Heart left ventricle (tissue), 13 donors: ENCODE measurements around the gene PROCA1.

Source experiments
- POLR2A ChIP-seq, 2 donors: fragments of 450-650 bp; IDR thresholded peaks; one replicate each; pipeline ENCODE4 v1.6.1; 2017; ENCODE audit warnings: antibody characterized with exemption in 2 of 2, mild to moderate bottlenecking in 2 of 2, moderate library complexity in 2 of 2
- TF ChIP-seq, protein P1 (sequence below), 12 donors: fragments of 200-600 bp; sonication (generic) in 4 of 12; IDR thresholded peaks; one replicate each; pipeline versions ENCODE4 v1.5.0 to v1.8.0; 2018 to 2022; ENCODE audit warnings: antibody characterized with exemption in 12 of 12, mild to moderate bottlenecking in 5 of 12
- donor health status: ischemic (EF 13 %, LVEDD 7.1; RV severe dilation, severe dysfunction).
- donor health status: DM: no; HTN: yes; CAD: no.
- donor health status: DM: no; HTN: no; CAD: no.
- donor health status: ischemic (EF 25% LVEDD 6.9; RV normal size, moderate dysfunction).
- donor health status: ischemic (EF 25% LVEDD 5.7; RV mildly dilated, moderate dysfunction).
- donor health status: ischemic (EF 35%, LVEDD 5.7; RV mildly dilated, moderate dysfunction).
- donor health status: nonischemic (EF 11% LVEDD 7.7; RV severe dilation, severe dysfunction).
- donor health status: DM: yes; HTN: yes; CAD: no.
- donor health status: PGD.
- donor health status: ischemic (EF 29% LVEDD 5.4; RV normal size, mild dysfunction).
- donor health status: nonischemic (EF 23%, LVEDD 6.1; RV moderate dilation, normal function).

DNA sequence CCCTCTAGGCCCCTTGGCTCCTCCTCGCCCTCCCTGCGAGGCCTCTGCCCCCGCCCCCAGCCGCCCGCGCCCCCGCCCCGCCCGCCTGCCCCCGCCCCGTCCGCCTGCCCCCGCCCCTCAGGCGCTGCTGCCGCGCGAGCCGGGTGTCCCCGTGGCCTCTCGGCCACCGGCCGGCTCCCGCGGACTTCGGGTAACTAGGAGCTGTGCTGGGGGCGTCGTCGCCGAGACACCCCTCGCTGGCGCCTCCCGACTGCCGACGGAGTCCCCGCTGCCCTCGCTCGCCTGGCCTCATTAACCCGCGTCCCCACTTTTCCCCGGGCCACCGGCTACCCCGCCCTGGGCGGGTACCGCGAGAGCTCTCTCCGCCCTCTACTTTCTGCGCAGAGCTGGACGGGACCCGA, 14.5 kb upstream of the PROCA1 start, which contains the start of gene TLCD1:
- TF ChIP-seq, protein P1, sequence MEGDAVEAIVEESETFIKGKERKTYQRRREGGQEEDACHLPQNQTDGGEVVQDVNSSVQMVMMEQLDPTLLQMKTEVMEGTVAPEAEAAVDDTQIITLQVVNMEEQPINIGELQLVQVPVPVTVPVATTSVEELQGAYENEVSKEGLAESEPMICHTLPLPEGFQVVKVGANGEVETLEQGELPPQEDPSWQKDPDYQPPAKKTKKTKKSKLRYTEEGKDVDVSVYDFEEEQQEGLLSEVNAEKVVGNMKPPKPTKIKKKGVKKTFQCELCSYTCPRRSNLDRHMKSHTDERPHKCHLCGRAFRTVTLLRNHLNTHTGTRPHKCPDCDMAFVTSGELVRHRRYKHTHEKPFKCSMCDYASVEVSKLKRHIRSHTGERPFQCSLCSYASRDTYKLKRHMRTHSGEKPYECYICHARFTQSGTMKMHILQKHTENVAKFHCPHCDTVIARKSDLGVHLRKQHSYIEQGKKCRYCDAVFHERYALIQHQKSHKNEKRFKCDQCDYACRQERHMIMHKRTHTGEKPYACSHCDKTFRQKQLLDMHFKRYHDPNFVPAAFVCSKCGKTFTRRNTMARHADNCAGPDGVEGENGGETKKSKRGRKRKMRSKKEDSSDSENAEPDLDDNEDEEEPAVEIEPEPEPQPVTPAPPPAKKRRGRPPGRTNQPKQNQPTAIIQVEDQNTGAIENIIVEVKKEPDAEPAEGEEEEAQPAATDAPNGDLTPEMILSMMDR (IDR thresholded peaks at IDR 0.05) = no peak
- no peak for TF ChIP-seq POLR2A (IDR thresholded peaks at IDR 0.05)
